GM23338 (cell line): ENCODE data around the gene SLIT1. TPM values are rescaled to one million over a fixed set of nuclear protein-coding genes. Genes with fewer than 3 reads are reported as not detected.

Experiments used
- ATAC-seq: fragments of 200-7000 bp; cut with Tn5 transposase; 3 replicates; pipeline ENCODE4 v1.9.1; 2020
- DNase-seq: peaks from one replicate; pipeline ENCODE4 v3.0.0-alpha.2; 2015; ENCODE audit warnings: low spot score
- H2AFZ ChIP-seq: fragments of 200-600 bp; sonication (generic); 2 replicates; pipeline ENCODE4 v1.8.0; 2016; ENCODE audit warnings: antibody characterized with exemption, mild to moderate bottlenecking, moderate library complexity
- H3F3A ChIP-seq: fragments of 200-600 bp; sonication (generic); replicated peaks from 2 replicates; pipeline ENCODE4 v1.8.0; 2017; ENCODE audit warnings: antibody characterized with exemption, mixed run types, low read depth
- H3K27ac ChIP-seq: fragments of 200-600 bp; sonication (generic); 2 replicates; pipeline ENCODE4 v1.6.1; 2016; ENCODE audit warnings: low read depth
- H3K27me3 ChIP-seq: fragments of 200-600 bp; sonication (generic); 2 replicates; pipeline ENCODE4 v1.8.0; 2016; ENCODE audit warnings: mild to moderate bottlenecking, mixed run types, moderate library complexity; ENCODE audit not compliant: insufficient read depth
- H3K36me3 ChIP-seq: fragments of 200-600 bp; sonication (generic); 2 replicates; pipeline ENCODE4 v1.8.0; 2016; ENCODE audit warnings: mild to moderate bottlenecking; ENCODE audit not compliant: insufficient read depth
- H3K4me1 ChIP-seq: fragments of 200-600 bp; sonication (generic); 2 replicates; pipeline ENCODE4 v1.8.0; 2016; ENCODE audit warnings: mild to moderate bottlenecking, moderate library complexity; ENCODE audit not compliant: insufficient read depth
- H3K4me2 ChIP-seq: fragments of 200-600 bp; sonication (generic); 2 replicates; pipeline ENCODE4 v1.7.1; 2017; ENCODE audit warnings: mixed run types
- H3K4me3 ChIP-seq: fragments of 200-600 bp; sonication (generic); 2 replicates; pipeline ENCODE4 v1.6.1; 2016; ENCODE audit warnings: mixed run types
- H3K79me2 ChIP-seq: fragments of 200-600 bp; sonication (generic); replicated peaks from 2 replicates; pipeline ENCODE4 v1.8.0; 2017; ENCODE audit warnings: mild to moderate bottlenecking; ENCODE audit not compliant: insufficient read depth
- H3K9me2 ChIP-seq: fragments of 200-600 bp; sonication (generic); 2 replicates; pipeline ENCODE4 v1.8.0; 2017; ENCODE audit not compliant: insufficient read depth
- H4K20me1 ChIP-seq: fragments of 200-600 bp; sonication (generic); replicated peaks from 2 replicates; pipeline ENCODE4 v1.8.0; 2017; ENCODE audit warnings: mild to moderate bottlenecking; ENCODE audit not compliant: insufficient read depth
- H3K27ac Mint-ChIP-seq: 2 replicates; pipeline ENCODE4 v1.8.0; 2020; ENCODE audit warnings: inconsistent platforms, mild to moderate bottlenecking, moderate library complexity, mixed read lengths
- H3K27me3 Mint-ChIP-seq: 3 replicates; pipeline ENCODE4 v1.8.0; 2022; ENCODE audit warnings: low read depth, mild to moderate bottlenecking, moderate library complexity, mixed read lengths, inconsistent platforms; ENCODE audit not compliant: insufficient read depth, poor library complexity
- H3K36me3 Mint-ChIP-seq: 3 replicates; pipeline ENCODE4 v1.8.0; 2021; ENCODE audit warnings: low read depth, mild to moderate bottlenecking, inconsistent platforms, moderate library complexity, mixed read lengths
- H3K4me1 Mint-ChIP-seq: 3 replicates; pipeline ENCODE4 v1.8.0; 2020; ENCODE audit warnings: mild to moderate bottlenecking, inconsistent platforms, mixed read lengths
- H3K4me3 Mint-ChIP-seq: 3 replicates; pipeline ENCODE4 v1.8.0; 2021; ENCODE audit warnings: moderate library complexity, mild to moderate bottlenecking, inconsistent platforms, mixed read lengths
- H3K9me3 Mint-ChIP-seq: 3 replicates; pipeline ENCODE4 v1.8.0; 2020; ENCODE audit warnings: moderate library complexity, mild to moderate bottlenecking, inconsistent platforms, mixed read lengths
- CTCF ChIP-seq, 2 experiments: fragments of 200-600 bp in 1 of 2; sonication (generic) in 1 of 2; conservative IDR thresholded peaks; 2 replicates each; pipeline versions ENCODE4 v1.5.1 to v1.6.1; 2016 to 2017; ENCODE audit warnings: antibody characterized with exemption in 2 of 2, low read depth in 2 of 2, mild to moderate bottlenecking in 2 of 2, moderate library complexity in 1 of 2
- EZH2 ChIP-seq: fragments of 200-600 bp; sonication (generic); IDR thresholded peaks from one replicate; pipeline ENCODE4 v1.8.0; 2017; ENCODE audit warnings: antibody characterized with exemption, mild to moderate bottlenecking, low read depth; ENCODE audit not compliant: unreplicated experiment
- EZH2phosphoT487 ChIP-seq: fragments of 200-600 bp; sonication (generic); IDR thresholded peaks from one replicate; pipeline ENCODE4 v1.8.1; 2018; ENCODE audit warnings: antibody characterized with exemption; ENCODE audit not compliant: unreplicated experiment
- JUNB ChIP-seq: IDR thresholded peaks from one replicate; pipeline ENCODE4 v1.6.1; 2016; ENCODE audit warnings: antibody characterized with exemption; ENCODE audit not compliant: unreplicated experiment
- NANOG ChIP-seq: IDR thresholded peaks from 2 replicates; pipeline ENCODE4 v1.6.1; 2016; ENCODE audit warnings: antibody characterized with exemption, borderline replicate concordance
- REST ChIP-seq: IDR thresholded peaks from one replicate; pipeline ENCODE4 v1.6.1; 2018; ENCODE audit warnings: antibody characterized with exemption; ENCODE audit not compliant: unreplicated experiment
- STAT1 ChIP-seq: IDR thresholded peaks from one replicate; pipeline ENCODE4 v1.6.1; 2016; ENCODE audit warnings: antibody characterized with exemption; ENCODE audit not compliant: unreplicated experiment
- ZNF114 ChIP-seq: fragments of 250-450 bp; sonication (Bioruptor Pico); IDR thresholded peaks from 2 replicates; pipeline ENCODE4 v1.5.0; 2020; ENCODE audit warnings: mild to moderate bottlenecking, moderate library complexity
- ZNF331 ChIP-seq: fragments of 250-450 bp; sonication (Bioruptor Pico); IDR thresholded peaks from 2 replicates; pipeline ENCODE4 v1.5.0; 2020; ENCODE audit warnings: low read depth, mild to moderate bottlenecking, moderate library complexity
- polyA plus RNA-seq: library from polyadenylated mRNA; unstranded; fragments of >200 nt; fragmentation: Nextera tagmentation; extraction: Ambion mirVana; gene quantifications from 2 replicates; pipeline ENCODE4 v1.2.1, GENCODE V29; 2016
- total RNA-seq: library from RNA; depleted of rRNA; stranded (reverse); fragments of >200 nt; shearing (Covaris generic); gene quantifications from 2 replicates; pipeline ENCODE4 v1.2.3, GENCODE V29; 2014
- TF ChIP-seq, protein P1 (sequence below): fragments of 250-450 bp; sonication (Bioruptor Pico); IDR thresholded peaks from 2 replicates; pipeline ENCODE4 v1.5.0; 2020; ENCODE audit warnings: mild to moderate bottlenecking, moderate library complexity

SLIT1 gene
- total and polyA plus RNA-seq, 2 experiments from 2014 or later = 0.76 to 1.7 TPM

GRCh38 chr10:97228130-97228774 lies 42.5 kb upstream of the SLIT1 start:
- Histone ChIP-seq H3K79me2 (no peaks in the 10 kb centered on the region), H3K27ac (no peak overlapping the region), H3K4me1 (no peaks in the 10 kb centered on the region), H3K27me3 (no peaks in the 10 kb centered on the region), H3K4me2 (no peak overlapping the region), H3F3A (no peaks in the 10 kb centered on the region), H3K4me3 (no peak overlapping the region), H3K9me2 (no peaks in the 10 kb centered on the region), H2AFZ (no peak overlapping the region), H3K36me3 (peaks cover 10% of the 10 kb centered on the region), H4K20me1 (no peaks in the 10 kb centered on the region; the same call in 1 of the 2 replicates)
- Mint-ChIP-seq H3K4me3 (no peak overlapping the region), H3K27me3 (no peaks in the 10 kb centered on the region), H3K36me3 (no peaks in the 10 kb centered on the region; the same call in 2 of the 3 replicates), H3K4me1 (peaks cover 1% of the 10 kb centered on the region; the same call in 1 of the 3 replicates), H3K27ac (no peak overlapping the region), H3K9me3 (no peaks in the 10 kb centered on the region)
- no peak for TF ChIP-seq ZNF331 (CRISPR knock-in tag)
- no peak for DNase-seq
- ATAC-seq = no peak

GRCh38 chr10:97226398-97226797 lies 40.6 kb upstream of the SLIT1 start:
- peaks cover 6% of the 10 kb centered on the region for H3K36me3 ChIP-seq
- no peaks in the 10 kb centered on the region; the same call in 1 of the 2 replicates for H4K20me1 ChIP-seq
- no peaks in the 10 kb centered on the region for H3K4me1 ChIP-seq
- no peak overlapping the region for H3K4me2 ChIP-seq
- no peaks in the 10 kb centered on the region for H3K9me2 ChIP-seq
- peaks cover 12% of the 10 kb centered on the region for H3K4me1 Mint-ChIP-seq
- H3K4me3 ChIP-seq = no peak overlapping the region
- no peak overlapping the region for H2AFZ ChIP-seq
- no peaks in the 10 kb centered on the region for H3K36me3 Mint-ChIP-seq
- no peak overlapping the region for H3K27ac Mint-ChIP-seq
- no peak for DNase-seq
- no peaks in the 10 kb centered on the region for H3K27me3 Mint-ChIP-seq
- no peak overlapping the region for H3K27ac ChIP-seq
- H3K9me3 Mint-ChIP-seq = no peaks in the 10 kb centered on the region
- no peaks in the 10 kb centered on the region for H3K27me3 ChIP-seq
- H3F3A ChIP-seq = no peaks in the 10 kb centered on the region
- ATAC-seq = no peak
- H3K4me3 Mint-ChIP-seq = no peak overlapping the region
- H3K79me2 ChIP-seq = no peaks in the 10 kb centered on the region
- TF ChIP-seq ZNF114 (CRISPR knock-in tag) (no peak), EZH2phosphoT487 (no peak), EZH2 (no peak), REST (no peak), STAT1 (no peak), CTCF (conservative IDR thresholded peaks at IDR 0.05; ENCODE audit: low read depth in 2 of 2) (no peak), JUNB (no peak), NANOG (no peak)
- TF ChIP-seq, protein P1, sequence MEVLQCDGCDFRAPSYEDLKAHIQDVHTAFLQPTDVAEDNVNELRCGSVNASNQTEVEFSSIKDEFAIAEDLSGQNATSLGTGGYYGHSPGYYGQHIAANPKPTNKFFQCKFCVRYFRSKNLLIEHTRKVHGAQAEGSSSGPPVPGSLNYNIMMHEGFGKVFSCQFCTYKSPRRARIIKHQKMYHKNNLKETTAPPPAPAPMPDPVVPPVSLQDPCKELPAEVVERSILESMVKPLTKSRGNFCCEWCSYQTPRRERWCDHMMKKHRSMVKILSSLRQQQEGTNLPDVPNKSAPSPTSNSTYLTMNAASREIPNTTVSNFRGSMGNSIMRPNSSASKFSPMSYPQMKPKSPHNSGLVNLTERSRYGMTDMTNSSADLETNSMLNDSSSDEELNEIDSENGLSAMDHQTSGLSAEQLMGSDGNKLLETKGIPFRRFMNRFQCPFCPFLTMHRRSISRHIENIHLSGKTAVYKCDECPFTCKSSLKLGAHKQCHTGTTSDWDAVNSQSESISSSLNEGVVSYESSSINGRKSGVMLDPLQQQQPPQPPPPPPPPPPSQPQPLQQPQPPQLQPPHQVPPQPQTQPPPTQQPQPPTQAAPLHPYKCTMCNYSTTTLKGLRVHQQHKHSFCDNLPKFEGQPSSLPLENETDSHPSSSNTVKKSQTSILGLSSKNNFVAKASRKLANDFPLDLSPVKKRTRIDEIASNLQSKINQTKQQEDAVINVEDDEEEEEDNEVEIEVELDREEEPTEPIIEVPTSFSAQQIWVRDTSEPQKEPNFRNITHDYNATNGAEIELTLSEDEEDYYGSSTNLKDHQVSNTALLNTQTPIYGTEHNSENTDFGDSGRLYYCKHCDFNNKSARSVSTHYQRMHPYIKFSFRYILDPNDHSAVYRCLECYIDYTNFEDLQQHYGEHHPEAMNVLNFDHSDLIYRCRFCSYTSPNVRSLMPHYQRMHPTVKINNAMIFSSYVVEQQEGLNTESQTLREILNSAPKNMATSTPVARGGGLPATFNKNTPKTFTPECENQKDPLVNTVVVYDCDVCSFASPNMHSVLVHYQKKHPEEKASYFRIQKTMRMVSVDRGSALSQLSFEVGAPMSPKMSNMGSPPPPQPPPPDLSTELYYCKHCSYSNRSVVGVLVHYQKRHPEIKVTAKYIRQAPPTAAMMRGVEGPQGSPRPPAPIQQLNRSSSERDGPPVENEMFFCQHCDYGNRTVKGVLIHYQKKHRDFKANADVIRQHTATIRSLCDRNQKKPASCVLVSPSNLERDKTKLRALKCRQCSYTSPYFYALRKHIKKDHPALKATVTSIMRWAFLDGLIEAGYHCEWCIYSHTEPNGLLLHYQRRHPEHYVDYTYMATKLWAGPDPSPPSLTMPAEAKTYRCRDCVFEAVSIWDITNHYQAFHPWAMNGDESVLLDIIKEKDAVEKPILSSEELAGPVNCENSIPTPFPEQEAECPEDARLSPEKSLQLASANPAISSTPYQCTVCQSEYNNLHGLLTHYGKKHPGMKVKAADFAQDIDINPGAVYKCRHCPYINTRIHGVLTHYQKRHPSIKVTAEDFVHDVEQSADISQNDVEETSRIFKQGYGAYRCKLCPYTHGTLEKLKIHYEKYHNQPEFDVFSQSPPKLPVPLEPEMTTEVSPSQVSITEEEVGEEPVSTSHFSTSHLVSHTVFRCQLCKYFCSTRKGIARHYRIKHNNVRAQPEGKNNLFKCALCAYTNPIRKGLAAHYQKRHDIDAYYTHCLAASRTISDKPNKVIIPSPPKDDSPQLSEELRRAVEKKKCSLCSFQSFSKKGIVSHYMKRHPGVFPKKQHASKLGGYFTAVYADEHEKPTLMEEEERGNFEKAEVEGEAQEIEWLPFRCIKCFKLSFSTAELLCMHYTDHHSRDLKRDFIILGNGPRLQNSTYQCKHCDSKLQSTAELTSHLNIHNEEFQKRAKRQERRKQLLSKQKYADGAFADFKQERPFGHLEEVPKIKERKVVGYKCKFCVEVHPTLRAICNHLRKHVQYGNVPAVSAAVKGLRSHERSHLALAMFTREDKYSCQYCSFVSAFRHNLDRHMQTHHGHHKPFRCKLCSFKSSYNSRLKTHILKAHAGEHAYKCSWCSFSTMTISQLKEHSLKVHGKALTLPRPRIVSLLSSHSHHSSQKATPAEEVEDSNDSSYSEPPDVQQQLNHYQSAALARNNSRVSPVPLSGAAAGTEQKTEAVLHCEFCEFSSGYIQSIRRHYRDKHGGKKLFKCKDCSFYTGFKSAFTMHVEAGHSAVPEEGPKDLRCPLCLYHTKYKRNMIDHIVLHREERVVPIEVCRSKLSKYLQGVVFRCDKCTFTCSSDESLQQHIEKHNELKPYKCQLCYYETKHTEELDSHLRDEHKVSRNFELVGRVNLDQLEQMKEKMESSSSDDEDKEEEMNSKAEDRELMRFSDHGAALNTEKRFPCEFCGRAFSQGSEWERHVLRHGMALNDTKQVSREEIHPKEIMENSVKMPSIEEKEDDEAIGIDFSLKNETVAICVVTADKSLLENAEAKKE (CRISPR knock-in tag) = no peak
